Gastrocnemius medialis (tissue), 4 donors: ENCODE results near the gene MRTFA.

Experiments used
- CTCF ChIP-seq, 5 experiments: fragments of 450-650 bp in 3 of 5; fragments of 200-600 bp in 2 of 5; sonication (generic) in 2 of 5; IDR thresholded peaks in 4 of 5; conservative IDR thresholded peaks in 1 of 5; 1 replicate in 4 of 5; 2 replicates in 1 of 5; pipeline ENCODE4 v1.5.1; 2016 to 2019; ENCODE audit warnings: antibody characterized with exemption in 5 of 5, mild to moderate bottlenecking in 3 of 5, moderate library complexity in 3 of 5
- POLR2A ChIP-seq, 2 donors: fragments of 450-650 bp; IDR thresholded peaks; one replicate each; pipeline ENCODE4 v1.6.1; 2017; ENCODE audit warnings: antibody characterized with exemption in 2 of 2, mild to moderate bottlenecking in 2 of 2, moderate library complexity in 2 of 2

DNA sequence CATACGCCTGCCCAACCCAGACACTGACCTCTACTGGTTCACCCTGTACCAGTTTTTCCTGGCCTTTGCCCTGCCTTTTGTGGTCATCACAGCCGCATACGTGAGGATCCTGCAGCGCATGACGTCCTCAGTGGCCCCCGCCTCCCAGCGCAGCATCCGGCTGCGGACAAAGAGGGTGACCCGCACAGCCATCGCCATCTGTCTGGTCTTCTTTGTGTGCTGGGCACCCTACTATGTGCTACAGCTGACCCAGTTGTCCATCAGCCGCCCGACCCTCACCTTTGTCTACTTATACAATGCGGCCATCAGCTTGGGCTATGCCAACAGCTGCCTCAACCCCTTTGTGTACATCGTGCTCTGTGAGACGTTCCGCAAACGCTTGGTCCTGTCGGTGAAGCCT is 44.9 kb upstream of the MRTFA start:
- TF ChIP-seq CTCF (IDR thresholded peaks at IDR 0.05 in 4 of 5, conservative IDR thresholded peaks at IDR 0.05 in 1 of 5), result no peak
- no peak for TF ChIP-seq POLR2A (IDR thresholded peaks at IDR 0.05)
